Adipocyte (in vitro differentiated cells): ENCODE results near the gene TSPAN18.

Source experiments
- DNase-seq: peaks from one replicate; pipeline ENCODE4 v3.0.0-alpha.2; 2015; ENCODE audit warnings: low read depth
- H3K27me3 ChIP-seq: replicated peaks from 2 replicates; pipeline ENCODE4 v1.7.0; 2013; ENCODE audit warnings: mild to moderate bottlenecking, low read length, moderate library complexity; ENCODE audit not compliant: control insufficient read depth, insufficient read depth
- H3K36me3 ChIP-seq: 2 replicates; pipeline ENCODE4 v1.7.0; 2013; ENCODE audit warnings: low read length, mild to moderate bottlenecking, moderate library complexity; ENCODE audit not compliant: control insufficient read depth, insufficient read depth, severe bottlenecking
- H3K4me1 ChIP-seq: 2 replicates; pipeline ENCODE4 v1.7.0; 2013; ENCODE audit warnings: mild to moderate bottlenecking, low read length, moderate library complexity; ENCODE audit not compliant: control insufficient read depth, insufficient read depth
- H3K4me3 ChIP-seq: 2 replicates; pipeline ENCODE4 v1.7.0; 2013; ENCODE audit warnings: mild to moderate bottlenecking, low read length, moderate library complexity
- H3K9ac ChIP-seq: 2 replicates; pipeline ENCODE4 v1.7.0; 2013; ENCODE audit warnings: mild to moderate bottlenecking, low read length, moderate library complexity
- H3K9me3 ChIP-seq: 2 replicates; pipeline ENCODE4 v1.7.0; 2013; ENCODE audit warnings: mild to moderate bottlenecking, low read length, moderate library complexity; ENCODE audit not compliant: control insufficient read depth

Gene TSPAN18

DNA sequence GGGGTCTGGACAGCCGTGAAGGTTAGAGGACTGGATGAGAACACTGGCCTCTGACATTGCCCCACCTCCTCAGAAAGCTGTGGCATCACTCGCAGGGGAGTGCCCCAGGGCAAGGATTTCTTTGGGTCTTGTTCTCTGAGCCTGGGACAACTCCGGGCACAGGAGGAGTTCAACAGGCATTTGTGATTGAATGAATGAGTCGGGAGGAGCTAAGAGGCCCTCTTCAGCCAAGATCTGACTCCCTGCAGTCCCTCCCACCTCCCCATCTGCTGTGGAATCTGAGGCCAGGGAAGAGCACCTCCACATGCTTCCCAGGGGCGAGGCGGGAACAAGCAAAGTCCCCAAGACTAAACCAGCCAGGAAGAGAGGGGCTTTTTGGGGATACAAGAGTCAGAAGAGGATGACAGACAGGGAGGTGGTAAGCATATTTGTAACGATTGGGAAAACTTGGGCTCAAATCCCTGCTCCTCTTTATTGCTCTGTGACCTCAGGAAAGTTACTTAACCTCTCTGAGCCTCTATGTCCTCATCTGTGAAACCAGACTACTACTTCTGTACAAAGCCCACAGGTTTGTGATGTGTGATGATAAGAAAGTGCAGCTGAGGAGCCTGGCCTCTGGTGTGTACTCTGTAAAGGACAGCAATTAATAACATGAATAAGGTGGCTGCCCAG lies 217.6 kb downstream of the TSPAN18 start:
- Histone ChIP-seq H3K27me3 (no peaks in the 10 kb centered on the region), H3K36me3 (peaks cover 15% of the 10 kb centered on the region), H3K4me3 (no peak overlapping the region), H3K9ac (no peak overlapping the region), H3K9me3 (no peaks in the 10 kb centered on the region), H3K4me1 (peaks cover 63% of the 10 kb centered on the region)
- no peak for DNase-seq

DNA sequence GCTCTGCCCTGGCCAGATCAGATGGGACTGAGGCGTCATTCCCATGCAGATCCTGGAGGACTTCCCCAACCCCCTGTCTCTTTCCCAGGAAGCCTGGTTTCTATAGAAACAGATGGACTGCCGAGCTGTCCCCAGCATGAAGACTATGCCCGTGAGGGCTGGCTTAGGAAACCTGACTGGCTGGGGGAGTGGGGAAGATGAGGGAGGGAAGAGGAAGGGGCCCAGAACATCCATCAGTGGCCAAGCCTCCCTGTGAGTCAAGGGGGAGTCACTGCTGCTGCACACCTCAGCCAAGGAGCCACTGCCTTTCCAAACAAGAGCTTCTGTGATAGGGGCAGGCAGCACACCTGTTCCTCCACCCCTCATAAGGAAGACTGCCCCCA lies 218.1 kb downstream of the TSPAN18 start:
- Histone ChIP-seq H3K4me3 (no peak overlapping the region), H3K9me3 (no peaks in the 10 kb centered on the region), H3K36me3 (peaks cover 15% of the 10 kb centered on the region), H3K27me3 (no peaks in the 10 kb centered on the region), H3K4me1 (peaks cover 59% of the 10 kb centered on the region), H3K9ac (no peak overlapping the region)
- no peak for DNase-seq

- no peak for DNase-seq
- Histone ChIP-seq H3K9me3 (no peaks in the 10 kb centered on the region), H3K4me1 (peaks cover 50% of the 10 kb centered on the region), H3K36me3 (peaks cover 13% of the 10 kb centered on the region), H3K9ac (peak overlapping the region; percentile 33), H3K4me3 (no peak overlapping the region), H3K27me3 (no peaks in the 10 kb centered on the region)
Measured at GRCh38 chr11:44945666-44946065, 218.9 kb downstream of the TSPAN18 start.

- Histone ChIP-seq H3K27me3 (no peaks in the 10 kb centered on the region), H3K4me1 (peaks cover 45% of the 10 kb centered on the region), H3K4me3 (peak overlapping the region; percentile 20), H3K9me3 (no peaks in the 10 kb centered on the region), H3K36me3 (peaks cover 10% of the 10 kb centered on the region), H3K9ac (peak overlapping the region; percentile 43)
- no peak for DNase-seq
Measured at GRCh38 chr11:44946263-44946662, 219.5 kb downstream of the TSPAN18 start.

DNA sequence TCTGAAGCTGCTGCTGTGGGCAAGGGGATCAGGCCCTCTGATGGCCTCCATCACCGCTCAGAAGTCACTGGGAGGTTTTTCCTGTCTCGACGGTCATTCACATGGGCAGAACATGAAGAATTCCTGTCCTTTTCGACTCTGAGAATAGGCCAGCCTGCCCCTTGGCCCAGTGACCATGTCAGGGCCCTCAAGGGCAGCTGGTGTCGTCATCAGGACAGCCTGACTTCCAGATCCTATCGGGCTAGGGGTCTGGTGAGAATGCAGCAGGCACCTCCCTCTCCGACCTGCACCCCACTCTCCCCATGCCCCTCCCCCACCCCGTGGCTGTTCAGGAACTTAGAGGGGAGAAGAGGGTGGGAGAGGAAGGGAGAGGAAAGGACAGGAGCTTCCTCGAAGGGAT lies 220.4 kb downstream of the TSPAN18 start:
- peak overlapping the region; percentile 20 for H3K4me3 ChIP-seq
- peak overlapping the region; percentile 43 for H3K9ac ChIP-seq
- H3K27me3 ChIP-seq: no peaks in the 10 kb centered on the region
- H3K4me1 ChIP-seq: peaks cover 37% of the 10 kb centered on the region
- H3K9me3 ChIP-seq: no peaks in the 10 kb centered on the region
- peaks cover 10% of the 10 kb centered on the region for H3K36me3 ChIP-seq
- no peak for DNase-seq

GRCh38 chr11:44948155-44948554 lies 221.4 kb downstream of the TSPAN18 start:
- Histone ChIP-seq H3K4me3 (no peak overlapping the region), H3K9me3 (no peaks in the 10 kb centered on the region), H3K9ac (no peak overlapping the region), H3K4me1 (peaks cover 37% of the 10 kb centered on the region), H3K36me3 (peaks cover 10% of the 10 kb centered on the region), H3K27me3 (no peaks in the 10 kb centered on the region)
- DNase-seq: no peak

- DNase-seq: peak; percentile 52
- peaks cover 37% of the 10 kb centered on the region for H3K4me1 ChIP-seq
Measured at GRCh38 chr11:44949160-44950030, 222.6 kb downstream of the TSPAN18 start.

DNA sequence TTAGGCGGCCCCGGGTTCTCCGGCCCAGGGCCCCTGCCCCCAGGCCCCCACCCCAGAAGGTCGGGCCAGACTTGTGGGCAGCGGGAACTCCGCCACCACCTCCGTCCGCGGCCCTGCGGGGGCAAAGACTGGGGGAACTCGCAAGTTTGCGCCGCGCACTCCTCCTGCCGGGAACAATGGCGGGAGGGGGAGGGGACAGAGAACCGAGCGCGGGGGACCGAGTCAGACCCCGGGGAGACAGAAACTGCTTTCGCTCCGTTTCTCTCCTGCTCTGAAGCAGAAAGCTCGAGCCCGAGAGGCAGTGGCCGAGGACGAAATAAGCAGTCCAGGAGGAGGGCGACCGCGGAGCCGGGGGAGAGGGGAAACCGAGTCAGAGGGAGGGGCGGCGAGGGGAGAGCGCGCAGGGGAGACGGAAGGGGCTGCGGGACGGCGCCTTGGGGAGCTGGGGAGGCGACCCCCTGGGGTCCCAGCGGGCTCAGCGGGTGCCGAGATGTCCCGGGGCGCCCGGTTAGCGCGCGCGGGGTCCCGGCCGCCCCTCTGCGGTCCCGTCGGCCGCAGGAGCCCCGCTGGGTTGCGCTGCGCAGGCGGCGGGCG lies 223.4 kb downstream of the TSPAN18 start:
- peaks cover 43% of the 10 kb centered on the region for H3K4me1 ChIP-seq
- peak overlapping the region; percentile 95 for H3K9ac ChIP-seq
- H3K27me3 ChIP-seq: no peaks in the 10 kb centered on the region
- no peaks in the 10 kb centered on the region for H3K9me3 ChIP-seq
- no peaks in the 10 kb centered on the region for H3K36me3 ChIP-seq
- peak overlapping the region; percentile 90 for H3K4me3 ChIP-seq
- peak; percentile 70 for DNase-seq

More at GRCh38 chr11:44949160-44950030, 222.6 kb downstream of the TSPAN18 start:
- Histone ChIP-seq H3K27me3 (no peaks in the 10 kb centered on the region), H3K36me3 (peaks cover 4% of the 10 kb centered on the region), H3K9me3 (no peaks in the 10 kb centered on the region), H3K4me3 (peak overlapping the region; percentile 90), H3K9ac (peak overlapping the region; percentile 95)

DNA sequence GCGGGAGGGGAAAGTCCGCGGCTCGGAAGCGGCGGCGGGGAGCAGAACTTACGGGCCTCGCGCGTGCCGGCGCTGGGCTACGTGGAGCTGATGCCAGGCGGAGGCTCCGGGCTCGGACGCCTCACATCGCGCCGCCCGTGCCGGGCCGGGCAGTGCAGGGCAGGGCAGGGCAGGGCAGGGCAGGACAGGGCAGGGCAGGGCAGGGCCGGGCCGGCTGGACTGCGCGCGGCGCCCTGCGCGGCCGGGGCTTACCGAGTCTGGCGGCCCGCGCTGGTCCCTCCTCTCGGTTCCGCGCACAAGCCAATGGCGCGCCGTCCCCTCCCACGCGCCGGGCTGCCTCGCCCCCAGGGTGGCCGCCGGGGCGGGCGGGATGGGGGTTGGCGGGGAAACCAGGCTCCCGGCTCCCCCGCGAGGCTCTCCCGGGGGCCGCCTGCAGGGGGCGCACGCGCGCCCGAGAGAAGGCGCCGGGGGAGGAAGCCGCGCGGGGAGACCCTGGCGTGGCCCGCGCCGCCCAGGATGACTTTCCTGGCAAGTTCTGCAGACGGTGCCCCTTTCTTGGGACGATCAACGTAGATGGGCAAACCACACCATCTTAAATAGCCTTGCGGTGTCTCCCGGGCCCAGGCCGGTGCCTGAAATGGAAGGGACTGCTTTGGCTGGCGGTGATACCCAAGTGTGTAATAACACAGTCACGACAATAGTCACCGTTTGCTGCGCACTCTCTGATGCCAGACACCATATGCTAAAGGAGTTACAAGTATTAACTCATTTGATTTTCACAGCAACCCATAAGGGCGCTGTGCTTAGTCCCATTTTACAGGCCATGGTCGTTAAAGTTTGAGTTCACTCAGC lies 224.1 kb downstream of the TSPAN18 start, which contains the start of gene TP53I11:
Gene TP53I11, minus strand, starts transcription at position 259 of the 852 bp plus-strand sequence. CDS start 12,548 bp downstream, outside the sequence.
- peak within 1 kb of the TSS; percentile 90 for H3K4me3 ChIP-seq
- H3K9ac ChIP-seq: peak within 1 kb of the TSS; percentile 95
- H3K4me1 ChIP-seq: peaks cover 43% of the 10 kb centered on the region
- no peaks in the 10 kb centered on the region for H3K36me3 ChIP-seq
- no peaks in the 10 kb centered on the region for H3K9me3 ChIP-seq
- no peaks in the 10 kb centered on the region for H3K27me3 ChIP-seq
- DNase-seq: peak; percentile 92

DNA sequence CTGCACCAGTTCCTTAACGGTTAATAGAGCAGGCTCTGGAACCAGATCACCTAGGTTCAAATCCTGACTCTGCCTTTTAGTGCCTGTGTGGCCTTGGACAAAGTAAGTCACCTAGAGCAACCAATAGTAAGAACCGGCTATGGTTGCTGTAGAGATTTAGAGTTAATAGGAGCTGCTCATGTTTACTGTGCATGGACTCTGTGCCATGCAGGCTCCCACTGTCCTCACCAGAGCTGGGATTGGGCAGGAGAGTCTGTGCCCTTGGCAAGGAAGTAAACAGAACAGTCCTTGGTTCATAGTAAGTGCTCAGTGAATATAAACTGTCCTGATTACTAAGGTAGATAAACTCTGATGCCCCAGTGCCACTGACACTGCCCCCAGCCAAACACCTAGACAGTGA lies 225.3 kb downstream of the TSPAN18 start:
- no peak overlapping the region for H3K9ac ChIP-seq
- H3K4me1 ChIP-seq: peaks cover 30% of the 10 kb centered on the region

More for the DNA sequence above, 225.3 kb downstream of the TSPAN18 start:
- Histone ChIP-seq H3K4me3 (no peak overlapping the region), H3K27me3 (no peaks in the 10 kb centered on the region), H3K36me3 (no peaks in the 10 kb centered on the region), H3K9me3 (no peaks in the 10 kb centered on the region)
- DNase-seq: no peak
